ENCODE results near the gene SLC34A1. TPM values are rescaled to one million over a fixed set of nuclear protein-coding genes. Genes with fewer than 3 reads are reported as not detected.

The SLC34A1 gene
- total and polyA plus RNA-seq, 2 donors from 2014 or later, result 0.91 to 211 TPM

DNA sequence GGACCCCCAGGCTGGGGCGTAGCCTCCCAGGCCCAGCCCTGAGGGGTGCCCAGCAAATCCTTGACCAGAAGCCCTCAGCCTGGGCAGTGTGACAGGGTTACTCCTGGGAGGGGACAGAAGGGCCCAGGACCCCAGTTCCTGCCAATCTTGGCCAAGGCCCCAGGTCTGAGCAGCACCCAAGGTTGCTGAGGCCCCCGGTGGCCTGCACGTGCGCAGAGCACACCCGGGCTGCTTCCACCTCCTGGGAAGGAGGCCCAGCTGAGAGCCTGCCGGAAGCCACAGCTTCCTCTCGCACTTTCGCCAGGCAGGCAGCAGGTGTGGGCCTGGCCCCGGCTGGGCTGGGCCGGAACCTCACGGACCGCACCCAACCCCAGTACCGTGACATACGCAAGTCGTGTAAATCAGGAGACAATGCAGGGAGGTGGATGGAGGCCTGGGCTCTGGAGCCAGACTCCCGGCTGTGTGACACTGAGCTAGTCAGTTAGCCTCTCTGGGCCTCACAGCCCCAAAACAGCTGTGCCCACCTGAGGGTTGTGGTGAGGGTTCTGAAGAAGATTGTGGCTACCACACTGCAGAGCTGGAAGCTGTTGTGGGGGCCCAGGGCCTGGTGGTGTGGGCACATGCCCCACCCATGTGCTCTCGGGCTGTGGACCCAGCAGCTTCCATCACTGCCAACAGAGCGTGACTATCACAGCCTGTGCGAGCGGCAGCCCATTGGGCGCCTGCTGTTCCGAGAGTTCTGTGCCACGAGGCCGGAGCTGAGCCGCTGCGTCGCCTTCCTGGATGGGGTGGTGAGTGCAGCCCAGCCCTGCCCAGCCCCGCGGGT, 47.3 kb downstream of the SLC34A1 start:
- intact Hi-C loops (cut with DNase I), result no loop called here
- peaks cover 3 to 11% (median 10%) of the 10 kb centered on the region in 3 donors for H3K4me1 ChIP-seq (ENCODE audit: control insufficient read depth in 2 of 3, insufficient read depth in 2 of 3, low read depth in 1 of 3, low read length in 3 of 3)
- H3K9me3 ChIP-seq (ENCODE audit: control insufficient read depth in 2 of 3, insufficient read depth in 1 of 3, low read length in 3 of 3), result no peaks in the 10 kb centered on the region
- no peak overlapping the region for H3K9ac ChIP-seq (ENCODE audit: low read length in 3 of 3)
- DNase-seq (peak in 1 of 5 donors; percentile 86), FAIRE-seq (no peak)
- TF ChIP-seq, protein P1, sequence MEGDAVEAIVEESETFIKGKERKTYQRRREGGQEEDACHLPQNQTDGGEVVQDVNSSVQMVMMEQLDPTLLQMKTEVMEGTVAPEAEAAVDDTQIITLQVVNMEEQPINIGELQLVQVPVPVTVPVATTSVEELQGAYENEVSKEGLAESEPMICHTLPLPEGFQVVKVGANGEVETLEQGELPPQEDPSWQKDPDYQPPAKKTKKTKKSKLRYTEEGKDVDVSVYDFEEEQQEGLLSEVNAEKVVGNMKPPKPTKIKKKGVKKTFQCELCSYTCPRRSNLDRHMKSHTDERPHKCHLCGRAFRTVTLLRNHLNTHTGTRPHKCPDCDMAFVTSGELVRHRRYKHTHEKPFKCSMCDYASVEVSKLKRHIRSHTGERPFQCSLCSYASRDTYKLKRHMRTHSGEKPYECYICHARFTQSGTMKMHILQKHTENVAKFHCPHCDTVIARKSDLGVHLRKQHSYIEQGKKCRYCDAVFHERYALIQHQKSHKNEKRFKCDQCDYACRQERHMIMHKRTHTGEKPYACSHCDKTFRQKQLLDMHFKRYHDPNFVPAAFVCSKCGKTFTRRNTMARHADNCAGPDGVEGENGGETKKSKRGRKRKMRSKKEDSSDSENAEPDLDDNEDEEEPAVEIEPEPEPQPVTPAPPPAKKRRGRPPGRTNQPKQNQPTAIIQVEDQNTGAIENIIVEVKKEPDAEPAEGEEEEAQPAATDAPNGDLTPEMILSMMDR (IDR thresholded peaks at IDR 0.05; ENCODE audit: borderline replicate concordance, extremely low read depth, insufficient read depth), result no peak
- H3K27me3 ChIP-seq (ENCODE audit: control insufficient read depth, insufficient read depth, low read length), result no peaks in the 10 kb centered on the region
- peaks cover 0 to 11% (median 10%) of the 10 kb centered on the region in 3 donors for H3K36me3 ChIP-seq (ENCODE audit: control insufficient read depth in 2 of 3, insufficient read depth in 3 of 3, low read length in 3 of 3)
- H3K27ac ChIP-seq (ENCODE audit: low read depth in 2 of 2, low read length in 2 of 2), result no peak overlapping the region
- no peak overlapping the region for H3K4me3 ChIP-seq (ENCODE audit: low read length in 3 of 3)

DNA sequence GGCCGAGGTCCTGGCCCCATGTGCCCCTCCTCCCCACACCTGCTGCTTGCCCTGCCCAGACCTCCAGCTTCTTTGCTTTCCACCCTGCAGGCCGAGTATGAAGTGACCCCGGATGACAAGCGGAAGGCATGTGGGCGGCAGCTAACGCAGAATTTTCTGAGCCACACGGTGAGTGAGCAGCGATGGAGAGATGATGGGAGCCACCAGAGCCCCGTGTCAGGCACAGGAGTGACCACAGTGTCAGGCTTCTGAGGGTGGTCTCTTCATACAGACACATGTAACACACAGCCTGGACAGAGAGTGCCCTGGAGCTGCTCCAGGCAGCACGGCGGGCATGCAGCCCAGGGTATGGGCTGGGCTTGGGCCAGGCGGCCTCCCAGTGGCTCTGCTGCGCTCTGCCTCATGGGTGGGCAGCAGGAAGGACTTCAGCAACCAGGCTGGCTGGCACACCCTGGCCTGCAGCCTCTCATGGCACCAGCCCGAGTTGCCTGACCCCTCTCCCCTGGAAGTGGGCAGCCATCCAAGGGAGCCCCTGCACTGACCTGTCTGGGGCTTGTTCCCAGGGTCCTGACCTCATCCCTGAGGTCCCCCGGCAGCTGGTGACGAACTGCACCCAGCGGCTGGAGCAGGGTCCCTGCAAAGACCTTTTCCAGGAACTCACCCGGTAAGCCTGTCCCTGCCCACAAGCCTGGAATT, 48.1 kb downstream of the SLC34A1 start:
- TF ChIP-seq, protein P1 (IDR thresholded peaks at IDR 0.05; ENCODE audit: borderline replicate concordance, extremely low read depth, insufficient read depth), result no peak
- H3K4me3 ChIP-seq (ENCODE audit: low read length in 3 of 3), result no peak overlapping the region
- H3K9me3 ChIP-seq (ENCODE audit: control insufficient read depth in 2 of 3, insufficient read depth in 1 of 3, low read length in 3 of 3), result no peaks in the 10 kb centered on the region
- H3K27ac ChIP-seq (ENCODE audit: low read depth in 2 of 2, low read length in 2 of 2), result no peak overlapping the region
- H3K27me3 ChIP-seq (ENCODE audit: control insufficient read depth, insufficient read depth, low read length), result no peaks in the 10 kb centered on the region
- H3K36me3 ChIP-seq (ENCODE audit: control insufficient read depth in 2 of 3, insufficient read depth in 3 of 3, low read length in 3 of 3), result peaks cover 0 to 12% (median 11%) of the 10 kb centered on the region in 3 donors
- DNase-seq (no peak), FAIRE-seq (no peak)
- intact Hi-C loops (cut with DNase I), result no loop called here
- H3K9ac ChIP-seq (ENCODE audit: low read length in 3 of 3), result no peak overlapping the region
- H3K4me1 ChIP-seq (ENCODE audit: control insufficient read depth in 2 of 3, insufficient read depth in 2 of 3, low read depth in 1 of 3, low read length in 3 of 3), result peaks cover 3 to 8% (median 8%) of the 10 kb centered on the region in 3 donors

DNA sequence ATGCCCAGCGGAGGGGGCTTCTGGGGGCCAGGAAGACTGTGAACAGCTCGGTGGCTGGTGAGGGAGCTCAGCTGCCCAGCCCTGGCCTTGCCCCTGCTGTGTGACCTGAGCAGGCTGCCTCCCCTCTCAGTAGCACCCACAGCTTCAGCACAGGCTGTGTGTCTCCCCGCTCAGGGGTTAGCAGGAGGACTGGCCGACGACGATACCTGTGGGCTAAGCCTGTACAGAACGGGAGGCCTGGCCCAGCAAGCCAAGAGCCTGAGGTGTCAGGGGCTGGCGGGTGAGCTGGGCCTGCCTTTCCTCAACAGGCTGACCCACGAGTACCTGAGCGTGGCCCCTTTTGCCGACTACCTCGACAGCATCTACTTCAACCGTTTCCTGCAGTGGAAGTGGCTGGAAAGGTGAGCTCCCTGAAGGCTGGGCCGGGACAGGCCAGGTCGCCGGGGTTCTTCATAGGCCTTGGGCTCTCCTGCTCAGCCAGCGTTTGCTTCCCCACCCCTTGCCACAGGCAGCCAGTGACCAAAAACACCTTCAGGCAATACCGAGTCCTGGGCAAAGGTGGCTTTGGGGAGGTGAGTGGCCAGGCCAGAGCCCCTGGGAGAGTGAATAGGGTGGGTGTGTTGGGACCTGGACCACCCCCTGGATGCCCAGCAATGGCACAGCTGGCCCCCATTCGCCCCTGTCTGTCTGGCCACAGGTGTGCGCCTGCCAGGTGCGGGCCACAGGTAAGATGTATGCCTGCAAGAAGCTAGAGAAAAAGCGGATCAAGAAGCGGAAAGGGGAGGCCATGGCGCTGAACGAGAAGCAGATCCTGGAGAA, 48.8 kb downstream of the SLC34A1 start:
- H3K4me3 ChIP-seq (ENCODE audit: low read length in 3 of 3), result no peak overlapping the region
- FAIRE-seq (no peak), DNase-seq (no peak)
- H3K36me3 ChIP-seq (ENCODE audit: control insufficient read depth in 2 of 3, insufficient read depth in 3 of 3, low read length in 3 of 3), result peaks cover 2 to 13% (median 11%) of the 10 kb centered on the region in 3 donors
- TF ChIP-seq, protein P1 (IDR thresholded peaks at IDR 0.05; ENCODE audit: borderline replicate concordance, extremely low read depth, insufficient read depth), result no peak
- no peak overlapping the region for H3K9ac ChIP-seq (ENCODE audit: low read length in 3 of 3)
- intact Hi-C loops (cut with DNase I), result no loop called here
- H3K9me3 ChIP-seq (ENCODE audit: control insufficient read depth in 2 of 3, insufficient read depth in 1 of 3, low read length in 3 of 3), result no peaks in the 10 kb centered on the region
- no peak overlapping the region for H3K27ac ChIP-seq (ENCODE audit: low read depth in 2 of 2, low read length in 2 of 2)
- H3K27me3 ChIP-seq (ENCODE audit: control insufficient read depth, insufficient read depth, low read length), result no peaks in the 10 kb centered on the region
- peaks cover 0 to 1% (median under 1%) of the 10 kb centered on the region in 3 donors for H3K4me1 ChIP-seq (ENCODE audit: control insufficient read depth in 2 of 3, insufficient read depth in 2 of 3, low read depth in 1 of 3, low read length in 3 of 3)

Data from kidney (tissue), 14 donors.